MV-4-11 (cell line): ENCODE measurements around the gene ZNF615.
"Not testable (repeated sequence)": the region's sequence is repeated elsewhere in the genome, so short reads cannot be mapped to it uniquely, and the experiment has no call there.

Experiments used
- DNase-seq: peaks from one replicate; lab custom pipeline; 2025; lab: John Stamatoyannopoulos, UW

ZNF615 gene

GRCh38 chr19:51980116-51980736 lies 27.8 kb downstream of the ZNF615 start:
- peak; percentile 77 for DNase-seq

GRCh38 chr19:51978882-51979281 lies 29.1 kb downstream of the ZNF615 start:
- DNase-seq: no peak

GRCh38 chr19:51977346-51977745 lies 30.7 kb downstream of the ZNF615 start:
- DNase-seq: no peak

GRCh38 chr19:51976852-51977251 lies 31.2 kb downstream of the ZNF615 start:
- DNase-seq: no peak

GRCh38 chr19:51975787-51976186 lies 32.2 kb downstream of the ZNF615 start:
- not testable (repeated sequence) for DNase-seq

GRCh38 chr19:51971624-51972023 lies 36.4 kb downstream of the ZNF615 start:
- DNase-seq: no peak

- no peak for DNase-seq
Observed at GRCh38 chr19:51970718-51971117, 37.3 kb downstream of the ZNF615 start.

- no peak for DNase-seq
Observed at GRCh38 chr19:51965583-51965982, 42.4 kb downstream of the ZNF615 start.

- peak; percentile 62 for DNase-seq
Observed at GRCh38 chr19:51960621-51961233, 47.3 kb downstream of the ZNF615 start.

- DNase-seq: no peak
Observed at GRCh38 chr19:51959791-51960190, 48.2 kb downstream of the ZNF615 start.

GRCh38 chr19:51957846-51958245 lies 50.2 kb downstream of the ZNF615 start:
- DNase-seq: not testable (repeated sequence)

GRCh38 chr19:51948975-51949374 lies 59.0 kb downstream of the ZNF615 start:
- DNase-seq: no peak

- DNase-seq: no peak
Observed at GRCh38 chr19:51946602-51947001, 61.4 kb downstream of the ZNF615 start.

- no peak for DNase-seq
Observed at GRCh38 chr19:51944798-51945552, 63.0 kb downstream of the ZNF615 start.
